GM12878 (cell line): ENCODE data around the gene ATG9A. TPM values are rescaled to one million over a fixed set of nuclear protein-coding genes. Genes with fewer than 3 reads are reported as not detected.
A peak's percentile ranks its signal among the peaks of the same experiment; 100 is the strongest.

Source experiments
- CREB1 ChIP-seq: IDR thresholded peaks from 2 replicates; pipeline ENCODE4 v1.6.1; 2012; ENCODE audit warnings: low read depth, mild to moderate bottlenecking, inconsistent platforms
- LARP7 ChIP-seq: fragments of 450-650 bp; IDR thresholded peaks from 2 replicates; pipeline ENCODE4 v1.6.1; 2017; ENCODE audit warnings: mild to moderate bottlenecking
- NBN ChIP-seq: fragments of 450-650 bp; IDR thresholded peaks from 2 replicates; pipeline ENCODE4 v1.6.1; 2016
- RBBP5 ChIP-seq: fragments of 200-600 bp; sonication (generic); conservative IDR thresholded peaks from 2 replicates; pipeline ENCODE4 v1.6.1; 2016
- SMAD1 ChIP-seq: fragments of 450-650 bp; IDR thresholded peaks from 2 replicates; pipeline ENCODE4 v1.6.1; 2018; ENCODE audit warnings: mild to moderate bottlenecking, low read depth; ENCODE audit not compliant: partially characterized antibody
- SRF ChIP-seq, 2 experiments: IDR thresholded peaks; 2 replicates each; pipeline ENCODE4 v1.6.1; 2011; ENCODE audit warnings: low read depth in 2 of 2, low read length in 2 of 2, mild to moderate bottlenecking in 1 of 2, moderate library complexity in 1 of 2
- ZBED1 ChIP-seq: IDR thresholded peaks from 2 replicates; pipeline ENCODE4 v1.6.1; 2016; ENCODE audit warnings: borderline replicate concordance
- ZNF384 ChIP-seq: IDR thresholded peaks from 2 replicates; pipeline ENCODE4 v1.6.1; 2012; ENCODE audit warnings: low read depth, mild to moderate bottlenecking, low read length, improper control_type of control experiment, borderline replicate concordance
- ZSCAN29 ChIP-seq: fragments of 450-650 bp; IDR thresholded peaks from 2 replicates; pipeline ENCODE4 v1.6.1; 2017; ENCODE audit warnings: mild to moderate bottlenecking, moderate library complexity
- polyA plus RNA-seq, 11 experiments: library from polyadenylated mRNA; depleted of rRNA in 4 of 11; unstranded in 6 of 11; stranded (reverse) in 5 of 11; fragments of >200 nt; fragmentation: Nextera tagmentation in 4 of 11; fragmentation: Illumina TruSeq in 1 of 11; extraction: Ambion mirVana in 4 of 11; extraction: Trizol in 1 of 11; gene quantifications; 1 replicate in 1 of 11; 2 replicates in 10 of 11; pipeline versions ENCODE4 v1.2.1 to v1.2.3, GENCODE V29; 2011 to 2016; ENCODE audit warnings: inconsistent platforms in 2 of 11, missing spikeins in 2 of 11, low read depth in 1 of 11
- total RNA-seq, 4 experiments: library from RNA; depleted of rRNA in 3 of 4; stranded (reverse); fragments of >200 nt in 3 of 4; fragmentation: Illumina TruSeq in 1 of 4; extraction: Trizol in 1 of 4; gene quantifications; 2 replicates each; pipeline versions ENCODE4 v1.2.1 to v1.2.3, GENCODE V29; 2013 to 2021
- TF ChIP-seq, protein P1 (sequence below): fragments of 450-650 bp; IDR thresholded peaks from 2 replicates; pipeline ENCODE4 v1.6.1; 2017; ENCODE audit warnings: mild to moderate bottlenecking
- TF ChIP-seq, protein P2 (sequence below): fragments of 450-650 bp; formaldehyde crosslinking; IDR thresholded peaks from 2 replicates; pipeline ENCODE4 v1.4.0; 2020; ENCODE audit warnings: mild to moderate bottlenecking, moderate library complexity
- TF ChIP-seq, protein P3 (sequence below): fragments of 450-650 bp; IDR thresholded peaks from 2 replicates; pipeline ENCODE4 v1.6.1; 2017; ENCODE audit warnings: mild to moderate bottlenecking, low read depth, inconsistent platforms; ENCODE audit not compliant: poor library complexity, severe bottlenecking
- TF ChIP-seq, protein P4 (sequence below): IDR thresholded peaks from 2 replicates; pipeline ENCODE4 v1.6.1; 2012; ENCODE audit warnings: low read length, inconsistent platforms
- TF ChIP-seq, protein P5 (sequence below): IDR thresholded peaks from 2 replicates; pipeline ENCODE4 v1.6.1; 2011; ENCODE audit warnings: low read depth, low read length, improper control_type of control experiment, borderline replicate concordance
- TF ChIP-seq, protein P6 (sequence below): fragments of 450-650 bp; formaldehyde crosslinking; IDR thresholded peaks from 2 replicates; pipeline ENCODE4 v1.5.0; 2022; ENCODE audit warnings: mild to moderate bottlenecking, missing genetic modification characterization

The ATG9A gene
- total and polyA plus RNA-seq, 10 of the 15 experiments (the other 5 are each of a cell fraction or from before 2014, with no cell fraction given), result 0.16 to 37.5 (median 14.6) TPM; not detected in 1

DNA sequence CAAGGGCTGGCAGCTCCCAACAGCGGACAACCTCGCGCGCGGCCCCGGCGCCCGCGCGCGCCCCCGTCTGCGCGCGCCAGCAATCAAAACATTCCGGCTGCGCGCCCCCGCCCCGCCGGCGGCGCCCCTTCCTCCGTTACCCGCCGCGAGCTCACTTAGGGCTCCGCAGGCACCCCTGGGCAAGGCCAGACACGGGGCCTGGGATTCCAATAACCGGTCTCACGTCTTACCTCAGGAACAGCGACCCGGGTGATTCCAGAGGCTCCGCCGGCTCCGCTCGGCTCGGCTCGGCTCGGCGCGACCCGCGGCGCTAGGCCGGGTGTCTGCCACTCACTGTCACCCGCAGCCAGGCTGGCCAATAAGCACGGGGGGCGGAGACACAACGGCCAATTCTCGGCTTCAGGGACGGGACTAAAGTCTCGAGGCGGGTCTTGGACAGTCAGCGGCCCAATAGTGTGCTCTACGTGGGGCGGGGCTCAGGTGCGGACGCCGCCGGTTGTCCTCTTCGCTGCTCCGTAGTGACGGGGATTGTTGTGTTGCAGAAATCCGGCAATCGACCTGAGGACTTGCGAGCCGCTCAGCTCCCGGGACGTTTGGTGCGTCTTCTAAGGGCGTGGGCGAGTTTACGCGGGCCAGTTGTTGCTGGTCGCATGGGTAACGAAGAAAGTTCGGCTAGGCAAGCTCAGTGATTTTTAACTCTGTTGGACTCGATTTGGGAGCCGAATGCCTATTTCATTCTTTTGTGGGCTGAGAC, at the start of gene ATG9A, which contains the start of gene ANKZF1 (continued):
- TF ChIP-seq LARP7 (peak; percentile 70; the same call in 1 of the 2 replicates), RBBP5 (no peak), ZNF384 (no peak), ZBED1 (no peak), SRF (IDR thresholded peaks at IDR 0.05; ENCODE audit: low read depth in 2 of 2, low read length in 2 of 2) (no peak), ZSCAN29 (no peak), SMAD1 (peak; percentile 30), CREB1 (peak; percentile 96), NBN (peak; percentile 67)
- TF ChIP-seq, protein P1, sequence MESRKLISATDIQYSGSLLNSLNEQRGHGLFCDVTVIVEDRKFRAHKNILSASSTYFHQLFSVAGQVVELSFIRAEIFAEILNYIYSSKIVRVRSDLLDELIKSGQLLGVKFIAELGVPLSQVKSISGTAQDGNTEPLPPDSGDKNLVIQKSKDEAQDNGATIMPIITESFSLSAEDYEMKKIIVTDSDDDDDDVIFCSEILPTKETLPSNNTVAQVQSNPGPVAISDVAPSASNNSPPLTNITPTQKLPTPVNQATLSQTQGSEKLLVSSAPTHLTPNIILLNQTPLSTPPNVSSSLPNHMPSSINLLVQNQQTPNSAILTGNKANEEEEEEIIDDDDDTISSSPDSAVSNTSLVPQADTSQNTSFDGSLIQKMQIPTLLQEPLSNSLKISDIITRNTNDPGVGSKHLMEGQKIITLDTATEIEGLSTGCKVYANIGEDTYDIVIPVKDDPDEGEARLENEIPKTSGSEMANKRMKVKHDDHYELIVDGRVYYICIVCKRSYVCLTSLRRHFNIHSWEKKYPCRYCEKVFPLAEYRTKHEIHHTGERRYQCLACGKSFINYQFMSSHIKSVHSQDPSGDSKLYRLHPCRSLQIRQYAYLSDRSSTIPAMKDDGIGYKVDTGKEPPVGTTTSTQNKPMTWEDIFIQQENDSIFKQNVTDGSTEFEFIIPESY, result no peak
- TF ChIP-seq, protein P2, sequence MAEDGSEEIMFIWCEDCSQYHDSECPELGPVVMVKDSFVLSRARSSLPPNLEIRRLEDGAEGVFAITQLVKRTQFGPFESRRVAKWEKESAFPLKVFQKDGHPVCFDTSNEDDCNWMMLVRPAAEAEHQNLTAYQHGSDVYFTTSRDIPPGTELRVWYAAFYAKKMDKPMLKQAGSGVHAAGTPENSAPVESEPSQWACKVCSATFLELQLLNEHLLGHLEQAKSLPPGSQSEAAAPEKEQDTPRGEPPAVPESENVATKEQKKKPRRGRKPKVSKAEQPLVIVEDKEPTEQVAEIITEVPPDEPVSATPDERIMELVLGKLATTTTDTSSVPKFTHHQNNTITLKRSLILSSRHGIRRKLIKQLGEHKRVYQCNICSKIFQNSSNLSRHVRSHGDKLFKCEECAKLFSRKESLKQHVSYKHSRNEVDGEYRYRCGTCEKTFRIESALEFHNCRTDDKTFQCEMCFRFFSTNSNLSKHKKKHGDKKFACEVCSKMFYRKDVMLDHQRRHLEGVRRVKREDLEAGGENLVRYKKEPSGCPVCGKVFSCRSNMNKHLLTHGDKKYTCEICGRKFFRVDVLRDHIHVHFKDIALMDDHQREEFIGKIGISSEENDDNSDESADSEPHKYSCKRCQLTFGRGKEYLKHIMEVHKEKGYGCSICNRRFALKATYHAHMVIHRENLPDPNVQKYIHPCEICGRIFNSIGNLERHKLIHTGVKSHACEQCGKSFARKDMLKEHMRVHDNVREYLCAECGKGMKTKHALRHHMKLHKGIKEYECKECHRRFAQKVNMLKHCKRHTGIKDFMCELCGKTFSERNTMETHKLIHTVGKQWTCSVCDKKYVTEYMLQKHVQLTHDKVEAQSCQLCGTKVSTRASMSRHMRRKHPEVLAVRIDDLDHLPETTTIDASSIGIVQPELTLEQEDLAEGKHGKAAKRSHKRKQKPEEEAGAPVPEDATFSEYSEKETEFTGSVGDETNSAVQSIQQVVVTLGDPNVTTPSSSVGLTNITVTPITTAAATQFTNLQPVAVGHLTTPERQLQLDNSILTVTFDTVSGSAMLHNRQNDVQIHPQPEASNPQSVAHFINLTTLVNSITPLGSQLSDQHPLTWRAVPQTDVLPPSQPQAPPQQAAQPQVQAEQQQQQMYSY (CRISPR knock-in tag), result no peak
- TF ChIP-seq, protein P3, sequence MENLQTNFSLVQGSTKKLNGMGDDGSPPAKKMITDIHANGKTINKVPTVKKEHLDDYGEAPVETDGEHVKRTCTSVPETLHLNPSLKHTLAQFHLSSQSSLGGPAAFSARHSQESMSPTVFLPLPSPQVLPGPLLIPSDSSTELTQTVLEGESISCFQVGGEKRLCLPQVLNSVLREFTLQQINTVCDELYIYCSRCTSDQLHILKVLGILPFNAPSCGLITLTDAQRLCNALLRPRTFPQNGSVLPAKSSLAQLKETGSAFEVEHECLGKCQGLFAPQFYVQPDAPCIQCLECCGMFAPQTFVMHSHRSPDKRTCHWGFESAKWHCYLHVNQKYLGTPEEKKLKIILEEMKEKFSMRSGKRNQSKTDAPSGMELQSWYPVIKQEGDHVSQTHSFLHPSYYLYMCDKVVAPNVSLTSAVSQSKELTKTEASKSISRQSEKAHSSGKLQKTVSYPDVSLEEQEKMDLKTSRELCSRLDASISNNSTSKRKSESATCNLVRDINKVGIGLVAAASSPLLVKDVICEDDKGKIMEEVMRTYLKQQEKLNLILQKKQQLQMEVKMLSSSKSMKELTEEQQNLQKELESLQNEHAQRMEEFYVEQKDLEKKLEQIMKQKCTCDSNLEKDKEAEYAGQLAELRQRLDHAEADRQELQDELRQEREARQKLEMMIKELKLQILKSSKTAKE, result peak; percentile 82
- TF ChIP-seq, protein P4, sequence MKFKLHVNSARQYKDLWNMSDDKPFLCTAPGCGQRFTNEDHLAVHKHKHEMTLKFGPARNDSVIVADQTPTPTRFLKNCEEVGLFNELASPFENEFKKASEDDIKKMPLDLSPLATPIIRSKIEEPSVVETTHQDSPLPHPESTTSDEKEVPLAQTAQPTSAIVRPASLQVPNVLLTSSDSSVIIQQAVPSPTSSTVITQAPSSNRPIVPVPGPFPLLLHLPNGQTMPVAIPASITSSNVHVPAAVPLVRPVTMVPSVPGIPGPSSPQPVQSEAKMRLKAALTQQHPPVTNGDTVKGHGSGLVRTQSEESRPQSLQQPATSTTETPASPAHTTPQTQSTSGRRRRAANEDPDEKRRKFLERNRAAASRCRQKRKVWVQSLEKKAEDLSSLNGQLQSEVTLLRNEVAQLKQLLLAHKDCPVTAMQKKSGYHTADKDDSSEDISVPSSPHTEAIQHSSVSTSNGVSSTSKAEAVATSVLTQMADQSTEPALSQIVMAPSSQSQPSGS, result no peak
- TF ChIP-seq, protein P5, sequence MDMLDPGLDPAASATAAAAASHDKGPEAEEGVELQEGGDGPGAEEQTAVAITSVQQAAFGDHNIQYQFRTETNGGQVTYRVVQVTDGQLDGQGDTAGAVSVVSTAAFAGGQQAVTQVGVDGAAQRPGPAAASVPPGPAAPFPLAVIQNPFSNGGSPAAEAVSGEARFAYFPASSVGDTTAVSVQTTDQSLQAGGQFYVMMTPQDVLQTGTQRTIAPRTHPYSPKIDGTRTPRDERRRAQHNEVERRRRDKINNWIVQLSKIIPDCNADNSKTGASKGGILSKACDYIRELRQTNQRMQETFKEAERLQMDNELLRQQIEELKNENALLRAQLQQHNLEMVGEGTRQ, result no peak
- TF ChIP-seq, protein P6, sequence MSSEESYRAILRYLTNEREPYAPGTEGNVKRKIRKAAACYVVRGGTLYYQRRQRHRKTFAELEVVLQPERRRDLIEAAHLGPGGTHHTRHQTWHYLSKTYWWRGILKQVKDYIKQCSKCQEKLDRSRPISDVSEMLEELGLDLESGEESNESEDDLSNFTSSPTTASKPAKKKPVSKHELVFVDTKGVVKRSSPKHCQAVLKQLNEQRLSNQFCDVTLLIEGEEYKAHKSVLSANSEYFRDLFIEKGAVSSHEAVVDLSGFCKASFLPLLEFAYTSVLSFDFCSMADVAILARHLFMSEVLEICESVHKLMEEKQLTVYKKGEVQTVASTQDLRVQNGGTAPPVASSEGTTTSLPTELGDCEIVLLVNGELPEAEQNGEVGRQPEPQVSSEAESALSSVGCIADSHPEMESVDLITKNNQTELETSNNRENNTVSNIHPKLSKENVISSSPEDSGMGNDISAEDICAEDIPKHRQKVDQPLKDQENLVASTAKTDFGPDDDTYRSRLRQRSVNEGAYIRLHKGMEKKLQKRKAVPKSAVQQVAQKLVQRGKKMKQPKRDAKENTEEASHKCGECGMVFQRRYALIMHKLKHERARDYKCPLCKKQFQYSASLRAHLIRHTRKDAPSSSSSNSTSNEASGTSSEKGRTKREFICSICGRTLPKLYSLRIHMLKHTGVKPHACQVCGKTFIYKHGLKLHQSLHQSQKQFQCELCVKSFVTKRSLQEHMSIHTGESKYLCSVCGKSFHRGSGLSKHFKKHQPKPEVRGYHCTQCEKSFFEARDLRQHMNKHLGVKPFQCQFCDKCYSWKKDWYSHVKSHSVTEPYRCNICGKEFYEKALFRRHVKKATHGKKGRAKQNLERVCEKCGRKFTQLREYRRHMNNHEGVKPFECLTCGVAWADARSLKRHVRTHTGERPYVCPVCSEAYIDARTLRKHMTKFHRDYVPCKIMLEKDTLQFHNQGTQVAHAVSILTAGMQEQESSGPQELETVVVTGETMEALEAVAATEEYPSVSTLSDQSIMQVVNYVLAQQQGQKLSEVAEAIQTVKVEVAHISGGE, result no peak
